ENCODE measurements around the gene DCBLD1.

DCBLD1 gene

DNA sequence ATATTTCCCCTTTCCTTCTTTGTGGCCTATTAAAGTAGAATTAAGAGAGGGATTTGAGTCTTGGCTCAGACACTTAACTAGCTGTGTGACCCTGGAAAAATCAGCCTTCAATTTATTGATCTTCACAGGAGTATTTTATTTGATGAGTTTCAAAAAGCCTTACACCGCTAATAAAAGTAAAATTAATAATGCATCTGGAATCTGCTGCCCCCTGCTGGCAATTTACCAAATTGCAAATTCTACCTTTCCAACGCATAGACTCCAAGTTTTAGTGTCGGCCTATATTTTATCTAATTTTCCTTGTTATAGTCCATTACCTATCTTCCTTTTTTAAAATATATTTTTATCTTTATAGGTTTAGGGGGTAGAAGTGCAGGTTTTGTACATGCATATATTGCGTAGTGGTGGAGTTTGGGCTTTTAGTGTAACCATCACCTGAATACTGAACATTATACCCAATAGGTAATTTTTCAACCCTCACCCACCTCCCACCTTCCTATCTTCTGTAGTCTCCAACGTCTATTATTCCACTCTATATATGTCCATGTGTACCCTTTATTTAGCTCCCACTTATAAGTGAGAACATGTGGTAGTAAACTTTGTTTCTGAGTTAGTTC lies 73.5 kb downstream of the DCBLD1 start:
- no peak for DNase-seq (ENCODE audit: low read depth)

GRCh38 chr6:117557951-117558350 lies 75.5 kb downstream of the DCBLD1 start:
- no peak for DNase-seq (ENCODE audit: low read depth)

- DNase-seq (ENCODE audit: low read depth), result no peak
These were observed 76.3 kb downstream of the DCBLD1 start for GRCh38 chr6:117558818-117559217.

- DNase-seq (ENCODE audit: low read depth), result no peak
These were observed 76.8 kb downstream of the DCBLD1 start for GRCh38 chr6:117559299-117559698.

DNA sequence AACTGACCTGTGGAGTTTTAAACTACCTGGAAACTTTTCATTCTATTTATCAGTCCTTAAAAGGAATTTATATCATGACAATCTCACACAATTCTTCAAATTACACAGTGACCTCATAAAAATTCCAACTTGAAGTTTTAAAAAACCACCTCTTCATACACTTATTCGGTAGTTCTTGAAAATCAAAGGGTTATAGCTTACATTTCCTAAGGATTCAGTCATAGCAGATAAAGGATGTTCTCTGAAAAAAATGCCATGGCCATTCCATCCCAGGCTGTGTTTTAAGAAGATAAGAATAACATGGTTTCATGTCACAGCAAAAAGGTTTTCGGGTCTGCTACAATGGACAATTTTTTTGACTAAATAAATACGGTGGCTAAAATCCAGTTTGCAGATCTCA lies 78.7 kb downstream of the DCBLD1 start:
- DNase-seq (ENCODE audit: low read depth), result no peak

GRCh38 chr6:117564681-117565080 lies 82.2 kb downstream of the DCBLD1 start:
- no peak for DNase-seq (ENCODE audit: low read depth)

DNA sequence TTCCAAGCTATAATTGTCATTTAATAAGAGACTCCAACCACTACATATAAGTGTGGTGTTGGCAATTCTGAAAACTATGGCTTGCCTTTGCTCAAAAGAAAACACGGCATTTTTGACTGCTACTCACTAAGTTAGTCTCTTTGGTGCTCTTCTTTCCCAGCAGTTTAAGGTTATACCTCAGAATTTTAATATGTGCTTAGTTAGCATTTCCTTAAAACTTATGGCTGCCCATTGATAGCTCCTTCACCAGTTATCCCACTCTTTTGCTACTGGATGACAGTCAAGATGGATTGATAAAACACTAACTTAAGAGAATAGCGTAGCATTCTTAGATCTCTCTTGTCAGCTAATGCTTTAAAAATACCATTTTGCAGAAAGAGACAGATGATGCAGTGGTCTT lies 85.8 kb downstream of the DCBLD1 start:
- no peak for DNase-seq (ENCODE audit: low read depth)

DNA sequence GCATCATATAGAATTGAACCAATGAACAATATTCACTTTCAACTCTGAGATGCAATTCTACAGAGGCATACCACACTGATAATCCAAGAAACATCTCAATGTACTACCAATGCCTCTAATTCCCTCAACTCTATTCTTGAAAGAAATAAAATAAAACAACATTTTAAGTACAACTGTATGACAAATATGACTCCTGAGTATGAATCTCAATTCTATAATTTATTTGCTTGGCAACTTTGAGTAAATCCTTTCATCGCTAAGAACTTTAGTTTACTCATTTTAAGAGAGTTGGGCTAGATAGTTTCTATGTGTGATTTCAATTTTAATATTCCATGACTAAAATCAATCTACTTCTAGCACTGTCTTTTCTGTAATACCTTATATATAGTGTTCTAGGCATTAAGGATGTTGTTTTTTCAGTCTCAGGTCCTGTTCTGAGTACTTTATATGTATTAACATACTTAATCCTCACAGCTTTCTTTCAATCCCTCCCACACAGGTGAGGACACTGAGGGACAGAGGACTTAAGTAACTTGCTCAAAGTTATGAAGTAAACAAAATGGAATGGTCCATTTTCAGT lies 86.4 kb downstream of the DCBLD1 start:
- no peak for DNase-seq (ENCODE audit: low read depth)

DNA sequence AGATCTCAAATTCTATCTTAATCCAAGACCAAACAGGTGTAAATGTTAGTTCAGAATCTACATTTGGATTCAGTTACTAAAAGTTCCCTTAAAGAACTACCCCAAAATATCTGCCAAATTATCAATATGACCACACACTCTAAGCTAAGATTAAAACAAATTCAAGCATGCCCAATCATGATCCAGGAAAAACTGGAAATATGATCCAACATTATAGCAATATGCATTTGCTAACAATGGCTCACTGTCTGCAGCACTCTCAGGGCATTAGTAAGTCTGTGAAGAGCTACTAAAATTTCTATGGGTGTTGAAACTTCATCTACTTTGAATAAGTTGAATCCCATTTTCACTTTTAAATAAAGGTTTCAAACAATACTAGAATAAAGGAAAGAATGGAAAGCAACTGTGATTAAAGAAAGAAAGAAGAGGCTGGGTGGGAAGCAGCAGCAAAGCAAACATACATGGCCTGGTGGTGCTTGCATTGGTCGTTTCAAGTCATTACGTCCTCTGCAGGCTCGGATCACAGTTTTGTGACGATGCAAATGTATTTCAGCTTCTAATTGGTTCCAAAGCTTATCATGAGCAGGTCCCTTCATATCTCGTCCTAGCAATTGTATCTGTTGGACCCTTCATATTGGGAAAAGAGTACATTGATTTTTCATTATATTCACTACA lies 90.7 kb downstream of the DCBLD1 start:
- DNase-seq (ENCODE audit: low read depth), result no peak

DNA sequence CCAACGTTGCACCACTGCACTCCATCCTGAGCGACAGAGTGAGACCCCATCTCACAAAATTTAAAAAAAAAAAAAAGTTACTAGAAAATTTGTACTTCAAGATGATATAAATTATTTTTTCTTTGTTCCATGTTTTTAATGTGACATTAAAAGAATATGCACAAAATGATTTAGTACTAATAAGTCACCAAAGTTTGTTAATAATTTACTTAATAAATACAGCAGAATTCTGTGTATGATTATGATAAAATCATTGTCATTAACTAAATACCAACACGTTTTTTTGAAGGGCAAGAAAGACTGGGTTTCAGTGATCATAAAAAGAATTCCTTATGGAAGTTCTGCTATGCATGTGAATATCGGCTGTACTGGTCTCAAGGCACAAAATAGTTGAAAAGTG lies 91.7 kb downstream of the DCBLD1 start:
- DNase-seq (ENCODE audit: low read depth), result no peak

DNA sequence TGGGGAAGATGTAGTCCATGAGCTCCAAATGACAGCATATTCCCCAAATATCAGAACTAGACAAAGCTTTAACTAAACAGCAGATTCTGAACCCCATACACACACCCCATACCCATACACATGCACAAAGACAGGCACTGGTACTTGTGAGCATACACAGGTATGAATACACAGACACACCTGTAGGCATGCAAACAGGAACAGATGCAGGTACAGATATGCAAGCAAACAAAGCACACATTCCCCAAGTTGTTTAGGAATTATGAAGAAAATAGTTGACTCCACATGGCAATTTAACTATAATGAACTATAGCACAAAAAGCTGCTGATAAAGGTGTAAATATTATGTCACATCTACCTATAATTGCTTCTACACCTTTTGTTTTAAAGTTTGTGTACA lies 103.2 kb downstream of the DCBLD1 start:
- DNase-seq (ENCODE audit: low read depth), result no peak

- no peak for DNase-seq (ENCODE audit: low read depth)
These were observed 108.0 kb downstream of the DCBLD1 start for GRCh38 chr6:117590447-117590846.

DNA sequence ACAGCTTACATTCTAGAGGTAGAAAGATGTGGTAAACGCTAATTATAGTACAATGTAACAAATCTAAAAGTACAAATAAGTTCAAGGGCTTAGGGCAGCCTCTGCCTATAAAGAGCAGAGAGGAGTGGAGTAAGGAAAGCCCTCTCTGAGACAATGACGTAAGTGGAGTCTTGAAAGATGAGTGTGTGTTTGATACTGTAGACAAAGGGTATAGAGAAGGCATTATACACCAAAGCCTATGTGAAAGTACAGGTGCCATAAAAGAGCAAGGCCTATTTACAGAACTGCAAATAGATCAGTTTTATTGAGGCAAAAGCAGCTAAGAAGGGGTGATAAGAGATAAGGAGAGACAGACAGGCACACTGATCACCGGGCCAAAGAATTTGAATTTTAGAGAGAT lies 108.9 kb downstream of the DCBLD1 start:
- DNase-seq (ENCODE audit: low read depth), result no peak

DNA sequence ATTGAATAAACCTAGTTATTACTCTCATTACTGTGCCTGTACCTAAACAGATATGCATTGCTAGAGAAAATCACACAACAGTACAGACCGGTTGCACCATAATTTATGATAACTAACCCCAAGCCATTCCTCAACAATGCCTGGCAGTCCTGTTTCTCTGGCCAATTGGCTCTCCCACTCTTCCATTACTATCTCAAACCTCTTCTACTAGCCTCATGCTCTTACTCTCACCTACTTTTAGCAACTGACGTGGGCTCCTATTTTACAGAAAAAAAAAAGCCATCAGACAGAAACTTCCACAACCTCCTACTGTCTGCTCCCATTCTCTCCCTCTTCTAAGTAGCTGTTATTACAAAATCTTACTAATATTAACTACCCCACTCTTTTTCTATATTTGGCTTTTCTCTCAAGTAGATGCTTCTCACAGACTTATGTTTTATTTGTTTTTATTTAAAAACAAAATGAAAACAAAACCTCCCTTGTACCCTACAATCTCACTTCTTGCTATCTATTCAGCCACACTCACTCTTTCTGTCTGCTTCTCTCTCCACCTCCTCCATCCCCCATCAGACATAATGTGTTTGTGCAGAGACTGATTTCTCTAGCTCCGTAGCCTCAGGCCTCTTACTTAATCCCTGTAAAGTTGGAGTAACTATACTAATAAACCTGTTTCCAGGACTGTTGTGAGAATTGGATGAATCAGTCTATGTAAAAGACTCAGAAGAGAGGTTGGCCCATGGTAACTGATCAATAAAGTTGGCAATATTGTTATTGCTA lies 110.7 kb downstream of the DCBLD1 start:
- no peak for DNase-seq (ENCODE audit: low read depth)

GRCh38 chr6:117595099-117595923 lies 112.8 kb downstream of the DCBLD1 start:
- no peak for DNase-seq (ENCODE audit: low read depth)

DNA sequence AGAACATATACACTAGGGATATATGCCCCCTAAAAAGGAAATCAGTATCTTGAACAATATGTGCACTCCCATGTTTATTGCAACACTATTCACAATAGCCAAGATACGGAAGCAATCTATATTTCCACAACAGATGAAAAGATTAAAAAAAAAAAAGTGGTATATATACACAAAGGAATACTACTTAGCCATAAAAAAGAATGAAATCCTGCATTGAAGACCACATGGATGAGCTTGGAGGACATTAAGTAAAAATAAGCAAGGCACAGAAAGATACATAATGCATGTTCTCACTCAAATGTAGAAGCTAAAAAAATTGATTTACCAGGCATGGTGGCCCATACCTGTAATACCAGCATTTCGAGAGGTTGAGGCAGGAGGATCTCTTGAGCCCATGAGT lies 115.3 kb downstream of the DCBLD1 start:
- DNase-seq (ENCODE audit: low read depth), result no peak

Measured in fibroblast of gingiva (primary cell).